Gastroesophageal sphincter (tissue), 4 donors: Measurements from ENCODE around the gene UAP1. TPM values are rescaled to one million over a fixed set of nuclear protein-coding genes. Genes with fewer than 3 reads are reported as not detected.
"Not testable (repeated sequence)": the region's sequence is repeated elsewhere in the genome, so short reads cannot be mapped to it uniquely, and the experiment has no call there.

Source experiments
- ATAC-seq: fragments of 150-250 bp; one replicate; pipeline ENCODE4 v1.9.1; 2016; ENCODE audit warnings: mild to moderate bottlenecking, moderate library complexity
- H3K27ac ChIP-seq, 4 donors: fragments of 200-600 bp; sonication (generic) in 3 of 4; 1 replicate in 3 of 4; 2 replicates in 1 of 4; pipeline ENCODE4 v1.5.1; 2016 to 2019
- H3K27me3 ChIP-seq: fragments of 200-600 bp; sonication (generic); one replicate; pipeline ENCODE4 v1.5.1; 2019
- H3K36me3 ChIP-seq, 2 donors: fragments of 200-600 bp; sonication (generic); one replicate each; pipeline ENCODE4 v1.5.1; 2019; ENCODE audit warnings: control low read depth in 1 of 2
- H3K4me1 ChIP-seq, 3 donors: fragments of 200-600 bp; sonication (generic); 1 replicate in 2 of 3; 2 replicates in 1 of 3; pipeline ENCODE4 v1.5.1; 2016 to 2019; ENCODE audit warnings: control low read depth in 2 of 3
- H3K4me3 ChIP-seq, 2 donors: fragments of 200-600 bp; sonication (generic); one replicate each; pipeline ENCODE4 v1.5.1; 2019; ENCODE audit warnings: mild to moderate bottlenecking in 1 of 2, moderate library complexity in 1 of 2
- H3K9me3 ChIP-seq, 3 donors: fragments of 200-600 bp; sonication (generic); one replicate each; pipeline ENCODE4 v1.5.1; 2017 to 2019; ENCODE audit warnings: control low read depth in 2 of 3
- CTCF ChIP-seq, 4 experiments: fragments of 200-600 bp in 2 of 4; fragments of 450-650 bp in 2 of 4; sonication (generic) in 1 of 4; IDR thresholded peaks; one replicate each; pipeline ENCODE4 v1.5.1; 2017 to 2019; ENCODE audit warnings: antibody characterized with exemption in 4 of 4, mild to moderate bottlenecking in 2 of 4, moderate library complexity in 2 of 4
- EP300 ChIP-seq: sonication (generic); formaldehyde crosslinking; IDR thresholded peaks from one replicate; pipeline ENCODE4 v1.6.1; 2017; ENCODE audit warnings: antibody characterized with exemption, mild to moderate bottlenecking
- POLR2A ChIP-seq, 2 donors: fragments of 450-650 bp; IDR thresholded peaks; one replicate each; pipeline ENCODE4 v1.6.1; 2017; ENCODE audit warnings: antibody characterized with exemption in 2 of 2, mild to moderate bottlenecking in 2 of 2, moderate library complexity in 1 of 2
- POLR2AphosphoS5 ChIP-seq: sonication (generic); formaldehyde crosslinking; IDR thresholded peaks from one replicate; pipeline ENCODE4 v1.6.1; 2017; ENCODE audit warnings: antibody characterized with exemption
- WGBS, 2 donors: methylation state at CpG; one replicate each; pipeline ENCODE4 v1.1.5; 2018; ENCODE audit warnings: low coverage in 1 of 2; 5-methylcytosine and 5-hydroxymethylcytosine counted together
- total RNA-seq, 4 donors: library from RNA; depleted of rRNA; stranded (reverse); fragments of >200 nt; gene quantifications; one replicate each; pipeline ENCODE4 v1.1.0, GENCODE V29; 2016

Gene UAP1
- total RNA-seq, 4 donors from 2014 or later: 60.7 to 194 (median 102) TPM

GRCh38 chr1:162590101-162590500 is 28.6 kb downstream of the UAP1 start:
- Histone ChIP-seq H3K36me3 (peaks cover 0 to 81% of the 10 kb centered on the region in 2 donors), H3K27ac (no peak overlapping the region), H3K4me1 (no peaks in the 10 kb centered on the region), H3K4me3 (no peak overlapping the region), H3K9me3 (no peaks in the 10 kb centered on the region), H3K27me3 (no peaks in the 10 kb centered on the region)
- no peak for ATAC-seq
- 68 to 96% methylated on average over 3 of the region's 3 CpGs for WGBS, 2 donors
- no peak for TF ChIP-seq EP300

GRCh38 chr1:162590686-162591085 is 29.2 kb downstream of the UAP1 start:
- no peaks in the 10 kb centered on the region for H3K9me3 ChIP-seq
- no peak for TF ChIP-seq POLR2AphosphoS5
- TF ChIP-seq EP300: no peak
- TF ChIP-seq CTCF (IDR thresholded peaks at IDR 0.05): no peak
- no peak for TF ChIP-seq POLR2A (IDR thresholded peaks at IDR 0.05)
- no peak overlapping the region for H3K4me3 ChIP-seq
- no peaks in the 10 kb centered on the region for H3K27me3 ChIP-seq
- H3K4me1 ChIP-seq: no peaks in the 10 kb centered on the region
- WGBS, 2 donors: 100% methylated on average over 2 of the region's 2 CpGs; no CpG with 5 or more reads in 1 of the 2 donors
- ATAC-seq: no peak
- peaks cover 0 to 83% of the 10 kb centered on the region in 2 donors for H3K36me3 ChIP-seq
- H3K27ac ChIP-seq: no peak overlapping the region

- WGBS, 2 donors: 50 to 96% methylated on average over 1 to 2 of the region's 2 CpGs
- no peak for TF ChIP-seq CTCF (IDR thresholded peaks at IDR 0.05)
- TF ChIP-seq EP300: no peak
- no peak for TF ChIP-seq POLR2AphosphoS5
- no peak for TF ChIP-seq POLR2A (IDR thresholded peaks at IDR 0.05)
- peaks cover 0 to 97% of the 10 kb centered on the region in 2 donors for H3K36me3 ChIP-seq
These were observed 35.1 kb downstream of the UAP1 start for GRCh38 chr1:162596514-162597170.

GRCh38 chr1:162599451-162599850 is 37.9 kb downstream of the UAP1 start:
- Histone ChIP-seq H3K9me3 (no peaks in the 10 kb centered on the region), H3K36me3 (peaks cover 0 to 86% of the 10 kb centered on the region in 2 donors), H3K27ac (no peak overlapping the region), H3K4me1 (no peaks in the 10 kb centered on the region), H3K4me3 (no peak overlapping the region), H3K27me3 (no peaks in the 10 kb centered on the region)
- no peak for ATAC-seq
- no peak for TF ChIP-seq POLR2A (IDR thresholded peaks at IDR 0.05)
- TF ChIP-seq EP300: no peak
- TF ChIP-seq CTCF (IDR thresholded peaks at IDR 0.05): no peak
- TF ChIP-seq POLR2AphosphoS5: no peak
- WGBS, 2 donors: 75 to 85% methylated on average over 1 of the region's 1 CpG

More at GRCh38 chr1:162596514-162597170, 35.1 kb downstream of the UAP1 start:
- H3K27ac ChIP-seq: no peak overlapping the region
- H3K9me3 ChIP-seq: no peaks in the 10 kb centered on the region
- no peak overlapping the region for H3K4me3 ChIP-seq
- no peak for ATAC-seq
- no peaks in the 10 kb centered on the region for H3K27me3 ChIP-seq
- H3K4me1 ChIP-seq: no peaks in the 10 kb centered on the region

GRCh38 chr1:162603117-162603516 is 41.6 kb downstream of the UAP1 start:
- H3K4me1 ChIP-seq, ATAC-seq, H3K27me3 ChIP-seq, H3K9me3 ChIP-seq, H3K4me3 ChIP-seq, H3K27ac ChIP-seq: not testable (repeated sequence)
- WGBS, 2 donors: 100% methylated on average over 1 to 2 of the region's 2 CpGs
- H3K36me3 ChIP-seq: peaks cover 0 to 51% of the 10 kb centered on the region in 2 donors

- peak; percentile 47 for ATAC-seq
- H3K9me3 ChIP-seq: no peaks in the 10 kb centered on the region
- no peak overlapping the region for H3K4me3 ChIP-seq
- peak overlapping the region in 2 of 4 donors; percentile 40 to 41 for H3K27ac ChIP-seq
- no peaks in the 10 kb centered on the region for H3K27me3 ChIP-seq
- peak; percentile 91 for TF ChIP-seq POLR2AphosphoS5
- TF ChIP-seq EP300: no peak
- no peaks in the 10 kb centered on the region for H3K4me1 ChIP-seq
- H3K36me3 ChIP-seq: peaks cover 0 to 35% of the 10 kb centered on the region in 2 donors
- 50 to 87% methylated on average over 3 of the region's 3 CpGs for WGBS, 2 donors
These were observed 43.9 kb downstream of the UAP1 start for GRCh38 chr1:162605225-162605927.
